Mucosa of descending colon (tissue), 3 donors: Measurements from ENCODE around the gene RPP40. TPM values are rescaled to one million over a fixed set of nuclear protein-coding genes. Genes with fewer than 3 reads are reported as not detected.

Experiments
- ATAC-seq: fragments of 200-7000 bp; cut with Tn5 transposase; one replicate; pipeline ENCODE4 v1.9.1; 2020; ENCODE audit warnings: mild to moderate bottlenecking, moderate library complexity
- DNase-seq, 3 donors: peaks; one replicate each; pipeline ENCODE4 v3.0.0-alpha.2; 2020
- H3K36me3 ChIP-seq: fragments of 200-600 bp; one replicate; pipeline ENCODE4 v1.8.0; 2021; ENCODE audit warnings: low read depth, mild to moderate bottlenecking
- H3K4me1 ChIP-seq: fragments of 200-600 bp; one replicate; pipeline ENCODE4 v1.8.0; 2021; ENCODE audit warnings: low read depth, mild to moderate bottlenecking
- H3K4me3 ChIP-seq: fragments of 200-600 bp; one replicate; pipeline ENCODE4 v1.8.0; 2021; ENCODE audit warnings: mild to moderate bottlenecking
- H3K9me3 ChIP-seq: fragments of 200-600 bp; one replicate; pipeline ENCODE4 v1.8.0; 2021; ENCODE audit warnings: mild to moderate bottlenecking
- intact Hi-C, 2 donors: fragments of 100-400 bp; cut with DNase I in 1 of 2; cut with micrococcal nuclease in 1 of 2; formaldehyde crosslinking; loops; one replicate each; pipeline versions ENCODE4 v1.11.0 to v1.11.1; 2022; cut with DNase I, micrococcal nuclease
- total RNA-seq, 3 donors: library from RNA; stranded (reverse); fragmentation: NEBNext Ultra II Directional in 2 of 3; extraction: Animal tissue kit (Norgen Biotek cat#: 25700) in 2 of 3; gene quantifications; one replicate each; pipeline versions ENCODE4 v1.2.1 to v1.2.4, GENCODE V29; 2021 to 2023
- TF ChIP-seq, protein P1 (sequence below): fragments of 200-600 bp; IDR thresholded peaks from one replicate; pipeline ENCODE4 v1.8.0; 2022; ENCODE audit warnings: antibody characterized with exemption, mild to moderate bottlenecking
- donor health status: DM: no; HTN: no; CAD: no; lungs with moderate emphysema.
- donor health status: DM: no; HTN: no; CAD: no.
- donor health status: DM: no; HTN: yes; CAD: no.

RPP40 gene
- total RNA-seq, 3 donors from 2014 or later = 3.4 to 5.6 (median 4.1) TPM

DNA sequence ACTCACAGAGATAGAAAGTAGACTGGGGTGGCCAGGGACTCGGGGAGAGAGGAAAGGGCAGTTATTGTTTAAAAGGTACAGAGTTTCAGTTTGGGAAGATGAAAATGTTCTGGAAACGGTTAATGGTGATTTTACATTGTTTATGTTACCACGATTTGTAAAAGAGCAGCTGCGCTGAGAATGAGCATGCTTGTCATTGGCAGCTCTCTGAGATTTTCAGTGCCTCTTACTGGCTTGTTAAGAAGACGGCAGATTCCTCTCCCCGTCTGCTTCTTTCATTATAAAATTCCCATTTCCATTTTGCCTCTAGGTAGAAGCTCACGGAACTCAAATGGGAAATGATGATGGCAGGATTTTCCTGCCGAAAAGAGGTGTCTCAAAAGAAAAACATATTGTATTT lies 41.6 kb upstream of the RPP40 start:
- Histone ChIP-seq H3K4me3 (no peak overlapping the region), H3K36me3 (no peaks in the 10 kb centered on the region), H3K4me1 (no peaks in the 10 kb centered on the region), H3K9me3 (no peaks in the 10 kb centered on the region)
- DNase-seq (no peak), ATAC-seq (no peak)
- intact Hi-C loops = no loop called here
- TF ChIP-seq, protein P1, sequence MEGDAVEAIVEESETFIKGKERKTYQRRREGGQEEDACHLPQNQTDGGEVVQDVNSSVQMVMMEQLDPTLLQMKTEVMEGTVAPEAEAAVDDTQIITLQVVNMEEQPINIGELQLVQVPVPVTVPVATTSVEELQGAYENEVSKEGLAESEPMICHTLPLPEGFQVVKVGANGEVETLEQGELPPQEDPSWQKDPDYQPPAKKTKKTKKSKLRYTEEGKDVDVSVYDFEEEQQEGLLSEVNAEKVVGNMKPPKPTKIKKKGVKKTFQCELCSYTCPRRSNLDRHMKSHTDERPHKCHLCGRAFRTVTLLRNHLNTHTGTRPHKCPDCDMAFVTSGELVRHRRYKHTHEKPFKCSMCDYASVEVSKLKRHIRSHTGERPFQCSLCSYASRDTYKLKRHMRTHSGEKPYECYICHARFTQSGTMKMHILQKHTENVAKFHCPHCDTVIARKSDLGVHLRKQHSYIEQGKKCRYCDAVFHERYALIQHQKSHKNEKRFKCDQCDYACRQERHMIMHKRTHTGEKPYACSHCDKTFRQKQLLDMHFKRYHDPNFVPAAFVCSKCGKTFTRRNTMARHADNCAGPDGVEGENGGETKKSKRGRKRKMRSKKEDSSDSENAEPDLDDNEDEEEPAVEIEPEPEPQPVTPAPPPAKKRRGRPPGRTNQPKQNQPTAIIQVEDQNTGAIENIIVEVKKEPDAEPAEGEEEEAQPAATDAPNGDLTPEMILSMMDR = no peak

- Histone ChIP-seq H3K4me3 (no peak overlapping the region), H3K4me1 (no peaks in the 10 kb centered on the region), H3K36me3 (no peaks in the 10 kb centered on the region), H3K9me3 (no peaks in the 10 kb centered on the region)
- DNase-seq (no peak), ATAC-seq (no peak)
- TF ChIP-seq, protein P1 = no peak
- intact Hi-C loops = no loop called here
These were observed 41.0 kb upstream of the RPP40 start for GRCh38 chr6:5044866-5045265.

- Histone ChIP-seq H3K9me3 (no peaks in the 10 kb centered on the region), H3K36me3 (no peaks in the 10 kb centered on the region), H3K4me3 (no peak overlapping the region), H3K4me1 (no peaks in the 10 kb centered on the region)
- no peak for DNase-seq
- intact Hi-C loops = no loop called here
- TF ChIP-seq, protein P1 = no peak
- ATAC-seq = no peak
These were observed 38.6 kb upstream of the RPP40 start for GRCh38 chr6:5042436-5042835.

GRCh38 chr6:5041955-5042354 lies 38.1 kb upstream of the RPP40 start:
- intact Hi-C loops = no loop called here
- no peak overlapping the region for H3K4me3 ChIP-seq
- H3K4me1 ChIP-seq = no peaks in the 10 kb centered on the region
- TF ChIP-seq, protein P1 = no peak
- H3K36me3 ChIP-seq = no peaks in the 10 kb centered on the region
- DNase-seq = no peak
- no peak for ATAC-seq
- H3K9me3 ChIP-seq = no peaks in the 10 kb centered on the region

DNA sequence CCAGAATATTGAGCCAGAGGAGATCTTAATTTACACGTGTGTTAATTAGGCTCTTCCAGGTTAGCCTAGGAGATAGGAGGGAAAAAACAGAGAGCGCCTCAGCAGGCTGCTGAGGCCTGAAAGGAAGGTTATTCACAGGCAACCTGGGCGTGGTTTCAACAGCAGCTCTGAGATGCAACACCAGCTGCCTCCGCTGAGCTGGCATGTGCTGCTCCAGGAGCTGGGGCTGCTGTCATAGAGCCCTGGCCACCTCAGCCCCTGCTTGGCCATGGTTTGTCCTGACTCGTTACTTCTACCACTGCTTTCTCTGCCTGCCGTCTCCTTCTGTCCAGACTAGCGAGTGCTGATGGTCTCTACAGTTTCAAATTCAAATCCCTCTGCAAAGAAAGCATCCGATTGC lies 32.4 kb upstream of the RPP40 start:
- Histone ChIP-seq H3K36me3 (no peaks in the 10 kb centered on the region), H3K9me3 (no peaks in the 10 kb centered on the region), H3K4me1 (no peaks in the 10 kb centered on the region), H3K4me3 (no peak overlapping the region)
- TF ChIP-seq, protein P1 = no peak
- DNase-seq (peak in 2 of 3 donors; percentile 52 to 58), ATAC-seq (peak; percentile 89)
- intact Hi-C loops = no loop called here

- ATAC-seq = no peak
- TF ChIP-seq, protein P1 = no peak
- intact Hi-C loops = no loop called here
- Histone ChIP-seq H3K9me3 (no peaks in the 10 kb centered on the region), H3K36me3 (no peaks in the 10 kb centered on the region), H3K4me1 (no peaks in the 10 kb centered on the region), H3K4me3 (no peak overlapping the region)
- DNase-seq = no peak
These were observed 30.9 kb upstream of the RPP40 start for GRCh38 chr6:5034736-5035135.
